Parathyroid adenoma (tissue), 2 donors: ENCODE results near the gene SPHK2.

ENCODE experiments used
- H2AFZ ChIP-seq: fragments of 300-600 bp; sonication (generic); one replicate; pipeline ENCODE4 v1.7.0; 2017; ENCODE audit warnings: antibody characterized with exemption, mild to moderate bottlenecking
- H3K27ac ChIP-seq: fragments of 300-600 bp; sonication (generic); one replicate; pipeline ENCODE4 v1.7.0; 2017
- H3K27me3 ChIP-seq: fragments of 300-600 bp; sonication (generic); one replicate; pipeline ENCODE4 v1.7.0; 2017; ENCODE audit warnings: low read length; ENCODE audit not compliant: control insufficient read depth, insufficient read depth
- H3K36me3 ChIP-seq: fragments of 300-600 bp; sonication (generic); one replicate; pipeline ENCODE4 v1.7.0; 2017; ENCODE audit warnings: low read length; ENCODE audit not compliant: control insufficient read depth, insufficient read depth
- H3K4me1 ChIP-seq: fragments of 300-600 bp; sonication (generic); one replicate; pipeline ENCODE4 v1.7.0; 2017; ENCODE audit warnings: control low read depth
- H3K4me2 ChIP-seq: fragments of 300-600 bp; sonication (generic); one replicate; pipeline ENCODE4 v1.7.0; 2017; ENCODE audit warnings: low read length
- H3K4me3 ChIP-seq: fragments of 300-600 bp; sonication (generic); one replicate; pipeline ENCODE4 v1.7.0; 2017; ENCODE audit warnings: low read depth, low read length
- H3K79me2 ChIP-seq: fragments of 300-600 bp; sonication (generic); one replicate; pipeline ENCODE4 v1.7.0; 2017; ENCODE audit warnings: control low read depth
- H3K9ac ChIP-seq: fragments of 300-600 bp; sonication (generic); one replicate; pipeline ENCODE4 v1.7.0; 2017; ENCODE audit warnings: mild to moderate bottlenecking
- H3K9me3 ChIP-seq: fragments of 300-600 bp; sonication (generic); one replicate; pipeline ENCODE4 v1.7.0; 2017; ENCODE audit warnings: low read length; ENCODE audit not compliant: control insufficient read depth
- TF ChIP-seq, protein P1 (sequence below): fragments of 300-600 bp; sonication (generic); IDR thresholded peaks from one replicate; pipeline ENCODE4 v1.7.0; 2017; ENCODE audit warnings: antibody characterized with exemption, mild to moderate bottlenecking
- donor health status: primary hyperparathyroidism.

The SPHK2 gene

DNA sequence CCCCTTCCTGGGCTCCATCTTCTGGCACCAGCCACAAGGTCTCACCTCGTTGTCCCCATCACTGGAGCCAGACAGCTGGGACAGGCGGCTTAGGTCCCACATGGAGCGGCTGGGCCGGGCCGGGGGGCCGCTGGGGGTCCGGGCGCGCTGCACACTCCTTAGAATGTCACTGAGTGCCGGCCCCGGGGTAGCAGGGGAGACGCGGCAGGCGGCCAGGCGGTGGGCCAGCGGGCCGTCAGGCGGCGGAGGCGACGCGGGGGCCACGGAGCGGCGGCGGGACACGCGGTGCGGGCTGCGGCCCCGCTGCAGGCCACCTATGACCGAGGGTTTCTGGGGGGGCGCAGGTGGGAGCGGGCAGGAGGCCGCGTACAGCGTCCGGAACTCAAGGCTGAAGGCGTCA is 15.9 kb upstream of the SPHK2 start:
- no peak overlapping the region for H2AFZ ChIP-seq
- no peak overlapping the region for H3K4me3 ChIP-seq
- no peaks in the 10 kb centered on the region for H3K36me3 ChIP-seq
- no peaks in the 10 kb centered on the region for H3K27me3 ChIP-seq
- no peaks in the 10 kb centered on the region for H3K79me2 ChIP-seq
- TF ChIP-seq, protein P1, sequence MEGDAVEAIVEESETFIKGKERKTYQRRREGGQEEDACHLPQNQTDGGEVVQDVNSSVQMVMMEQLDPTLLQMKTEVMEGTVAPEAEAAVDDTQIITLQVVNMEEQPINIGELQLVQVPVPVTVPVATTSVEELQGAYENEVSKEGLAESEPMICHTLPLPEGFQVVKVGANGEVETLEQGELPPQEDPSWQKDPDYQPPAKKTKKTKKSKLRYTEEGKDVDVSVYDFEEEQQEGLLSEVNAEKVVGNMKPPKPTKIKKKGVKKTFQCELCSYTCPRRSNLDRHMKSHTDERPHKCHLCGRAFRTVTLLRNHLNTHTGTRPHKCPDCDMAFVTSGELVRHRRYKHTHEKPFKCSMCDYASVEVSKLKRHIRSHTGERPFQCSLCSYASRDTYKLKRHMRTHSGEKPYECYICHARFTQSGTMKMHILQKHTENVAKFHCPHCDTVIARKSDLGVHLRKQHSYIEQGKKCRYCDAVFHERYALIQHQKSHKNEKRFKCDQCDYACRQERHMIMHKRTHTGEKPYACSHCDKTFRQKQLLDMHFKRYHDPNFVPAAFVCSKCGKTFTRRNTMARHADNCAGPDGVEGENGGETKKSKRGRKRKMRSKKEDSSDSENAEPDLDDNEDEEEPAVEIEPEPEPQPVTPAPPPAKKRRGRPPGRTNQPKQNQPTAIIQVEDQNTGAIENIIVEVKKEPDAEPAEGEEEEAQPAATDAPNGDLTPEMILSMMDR, result no peak
- no peaks in the 10 kb centered on the region for H3K9me3 ChIP-seq
- no peak overlapping the region for H3K27ac ChIP-seq
- no peak overlapping the region for H3K4me2 ChIP-seq
- H3K4me1 ChIP-seq, result no peaks in the 10 kb centered on the region
- H3K9ac ChIP-seq, result no peak overlapping the region

DNA sequence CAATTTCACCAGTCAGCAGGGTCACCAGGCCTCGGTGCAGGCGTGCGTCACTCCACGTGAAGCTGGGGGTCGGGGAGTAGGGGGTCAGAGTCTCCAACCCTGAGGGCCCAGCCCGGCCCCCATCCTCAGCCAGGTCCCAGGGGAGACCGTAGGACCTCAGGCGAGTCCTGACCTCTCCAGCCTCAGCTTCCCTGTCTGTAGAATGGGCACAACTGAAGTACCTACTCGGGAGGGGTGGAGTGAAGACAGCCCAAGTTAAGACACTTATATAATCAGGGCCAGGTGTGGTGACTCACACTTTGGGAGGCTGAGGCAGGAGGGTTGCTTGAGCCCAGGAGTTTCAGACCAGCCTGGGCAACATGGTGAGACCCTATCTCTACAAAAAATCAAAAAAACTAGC is 15.5 kb upstream of the SPHK2 start:
- no peaks in the 10 kb centered on the region for H3K79me2 ChIP-seq
- H3K27ac ChIP-seq, result no peak overlapping the region
- no peaks in the 10 kb centered on the region for H3K36me3 ChIP-seq
- no peaks in the 10 kb centered on the region for H3K4me1 ChIP-seq
- no peaks in the 10 kb centered on the region for H3K27me3 ChIP-seq
- TF ChIP-seq, protein P1, result no peak
- no peak overlapping the region for H3K9ac ChIP-seq
- no peaks in the 10 kb centered on the region for H3K9me3 ChIP-seq
- no peak overlapping the region for H2AFZ ChIP-seq
- H3K4me2 ChIP-seq, result no peak overlapping the region
- no peak overlapping the region for H3K4me3 ChIP-seq

DNA sequence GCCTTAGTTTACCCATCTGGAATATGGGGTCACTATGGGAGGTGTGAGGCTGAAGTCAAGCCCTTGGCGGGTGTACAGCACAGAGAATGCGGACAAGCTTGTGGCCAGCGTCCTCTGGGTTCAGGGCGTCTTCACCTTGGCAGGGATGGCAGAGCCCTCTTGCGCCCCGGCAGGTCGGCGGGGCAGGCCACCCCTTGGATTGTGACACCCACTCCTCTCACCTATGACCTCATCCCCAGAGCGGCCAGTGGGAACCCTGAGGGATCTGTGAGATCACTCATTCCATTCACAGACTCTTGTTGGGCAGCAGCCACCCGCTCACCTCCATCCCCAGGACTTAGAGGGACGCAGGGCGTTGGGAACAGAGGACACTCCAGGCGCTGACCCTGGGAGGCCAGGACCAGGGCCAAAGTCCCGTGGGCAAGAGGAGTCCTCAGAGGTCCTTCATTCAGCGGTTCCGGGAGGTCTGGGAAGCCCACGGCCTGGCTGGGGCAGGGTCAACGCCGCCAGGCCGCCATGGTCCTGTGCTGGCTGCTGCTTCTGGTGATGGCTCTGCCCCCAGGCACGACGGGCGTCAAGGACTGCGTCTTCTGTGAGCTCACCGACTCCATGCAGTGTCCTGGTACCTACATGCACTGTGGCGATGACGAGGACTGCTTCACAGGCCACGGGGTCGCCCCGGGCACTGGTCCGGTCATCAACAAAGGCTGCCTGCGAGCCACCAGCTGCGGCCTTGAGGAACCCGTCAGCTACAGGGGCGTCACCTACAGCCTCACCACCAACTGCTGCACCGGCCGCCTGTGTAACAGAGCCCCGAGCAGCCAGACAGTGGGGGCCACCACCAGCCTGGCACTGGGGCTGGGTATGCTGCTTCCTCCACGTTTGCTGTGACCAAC is 12.6 kb upstream of the SPHK2 start, which contains the start of gene SPACA4:
SPACA4 (plus strand) TSS at position 280 of the 896 bp plus-strand sequence; CDS start at position 517, 237 bp downstream.
- no peak within 1 kb of the TSS for H3K4me2 ChIP-seq
- no peaks in the 10 kb centered on the region for H3K36me3 ChIP-seq
- H3K4me3 ChIP-seq, result no peak within 1 kb of the TSS
- no peak within 1 kb of the TSS for H3K27ac ChIP-seq
- TF ChIP-seq, protein P1, result no peak
- no peaks in the 10 kb centered on the region for H3K9me3 ChIP-seq
- H3K79me2 ChIP-seq, result no peaks in the 10 kb centered on the region
- H3K9ac ChIP-seq, result no peak within 1 kb of the TSS
- H2AFZ ChIP-seq, result no peak within 1 kb of the TSS
- H3K27me3 ChIP-seq, result no peaks in the 10 kb centered on the region
- no peaks in the 10 kb centered on the region for H3K4me1 ChIP-seq

DNA sequence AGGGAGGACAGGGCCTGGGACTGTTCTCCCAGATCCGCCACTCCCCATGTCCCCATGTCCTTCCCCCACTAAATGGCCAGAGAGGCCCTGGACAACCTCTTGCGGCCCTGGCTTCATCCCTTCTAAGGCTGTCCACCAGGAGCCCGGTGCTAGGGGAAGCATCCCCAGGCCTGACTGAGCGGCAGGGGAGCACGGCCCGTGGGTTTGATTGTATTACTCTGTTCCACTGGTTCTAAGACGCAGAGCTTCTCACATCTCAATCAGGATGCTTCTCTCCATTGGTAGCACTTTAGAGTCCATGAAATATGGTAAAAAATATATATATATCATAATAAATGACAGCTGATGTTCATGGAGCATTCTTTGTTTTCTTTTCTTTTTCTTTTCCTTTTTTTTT is 11.9 kb upstream of the SPHK2 start:
- Histone ChIP-seq H3K79me2 (no peaks in the 10 kb centered on the region), H3K27me3 (no peaks in the 10 kb centered on the region), H3K4me3 (no peak overlapping the region), H3K36me3 (no peaks in the 10 kb centered on the region), H3K9ac (no peak overlapping the region), H3K4me2 (no peak overlapping the region), H2AFZ (no peak overlapping the region), H3K4me1 (no peaks in the 10 kb centered on the region), H3K27ac (no peak overlapping the region), H3K9me3 (no peaks in the 10 kb centered on the region)
- TF ChIP-seq, protein P1, result no peak
